ENCODE data around the gene CRYBG2. TPM values are rescaled to one million over a fixed set of nuclear protein-coding genes. Genes with fewer than 3 reads are reported as not detected.

The CRYBG2 gene
- total RNA-seq, 1 donor, result not detected

- no peak for DNase-seq (ENCODE audit: low read depth)
- no peak overlapping the region for H3K4me3 ChIP-seq (ENCODE audit: low read depth, low read length)
- TF ChIP-seq CTCF (IDR thresholded peaks at IDR 0.05; ENCODE audit: insufficient read depth, low read depth, low read length), result no peak
Observed at GRCh38 chr1:26361605-26362122, 7.7 kb upstream of the CRYBG2 start.

- H3K4me3 ChIP-seq (ENCODE audit: low read depth, low read length), result peak overlapping the region; percentile 43
- no peak for DNase-seq (ENCODE audit: low read depth)
- no peak for TF ChIP-seq CTCF (IDR thresholded peaks at IDR 0.05; ENCODE audit: insufficient read depth, low read depth, low read length)
Observed at GRCh38 chr1:26360807-26361604, 7.1 kb upstream of the CRYBG2 start.

- no peak for TF ChIP-seq CTCF (IDR thresholded peaks at IDR 0.05; ENCODE audit: insufficient read depth, low read depth, low read length)
- peak overlapping the region; percentile 43 for H3K4me3 ChIP-seq (ENCODE audit: low read depth, low read length)
- no peak for DNase-seq (ENCODE audit: low read depth)
Observed at GRCh38 chr1:26359981-26360806, 6.3 kb upstream of the CRYBG2 start.

GRCh38 chr1:26358411-26359384 is 4.8 kb upstream of the CRYBG2 start:
- TF ChIP-seq CTCF (IDR thresholded peaks at IDR 0.05; ENCODE audit: insufficient read depth, low read depth, low read length), result no peak
- H3K4me3 ChIP-seq (ENCODE audit: low read depth, low read length), result no peak overlapping the region
- no peak for DNase-seq (ENCODE audit: low read depth)

GRCh38 chr1:26357121-26357602 is 3.2 kb upstream of the CRYBG2 start:
- DNase-seq (ENCODE audit: low read depth), result no peak
- TF ChIP-seq CTCF (IDR thresholded peaks at IDR 0.05; ENCODE audit: insufficient read depth, low read depth, low read length), result no peak
- H3K4me3 ChIP-seq (ENCODE audit: low read depth, low read length), result no peak overlapping the region

GRCh38 chr1:26356106-26356505 is 2.2 kb upstream of the CRYBG2 start:
- no peak for DNase-seq (ENCODE audit: low read depth)
- H3K4me3 ChIP-seq (ENCODE audit: low read depth, low read length), result no peak overlapping the region
- no peak for TF ChIP-seq CTCF (IDR thresholded peaks at IDR 0.05; ENCODE audit: insufficient read depth, low read depth, low read length)
